Sigmoid colon (tissue), 7 donors: ENCODE measurements around the gene TBC1D21. TPM values are rescaled to one million over a fixed set of nuclear protein-coding genes. Genes with fewer than 3 reads are reported as not detected.

ENCODE experiments used
- DNase-seq: peaks from one replicate; pipeline ENCODE4 v3.0.0-alpha.2; 2019
- H3K27ac ChIP-seq, 4 donors: fragments of 200-600 bp; sonication (generic); one replicate each; pipeline ENCODE4 v1.5.1; 2016 to 2019; ENCODE audit warnings: mild to moderate bottlenecking in 1 of 4
- H3K27me3 ChIP-seq, 3 donors: fragments of 200-600 bp; sonication (generic); one replicate each; pipeline ENCODE4 v1.5.1; 2019; ENCODE audit warnings: mild to moderate bottlenecking in 1 of 3
- H3K36me3 ChIP-seq, 4 donors: fragments of 200-600 bp; sonication (generic); one replicate each; pipeline ENCODE4 v1.5.1; 2016 to 2019
- H3K4me1 ChIP-seq, 4 donors: fragments of 200-600 bp; sonication (generic); one replicate each; pipeline ENCODE4 v1.5.1; 2017 to 2019
- H3K4me3 ChIP-seq, 4 donors: fragments of 200-600 bp; sonication (generic); one replicate each; pipeline ENCODE4 v1.5.1; 2017 to 2019; ENCODE audit warnings: mild to moderate bottlenecking in 2 of 4, moderate library complexity in 1 of 4
- H3K9me3 ChIP-seq, 4 donors: fragments of 200-600 bp in 3 of 4; sonication (generic) in 3 of 4; one replicate each; pipeline versions ENCODE4 v1.5.1 to v1.6.1; 2013 to 2019
- CTCF ChIP-seq, 4 experiments: fragments of 450-650 bp in 3 of 4; fragments of 200-600 bp in 1 of 4; IDR thresholded peaks; one replicate each; pipeline ENCODE4 v1.5.1; 2016 to 2019; ENCODE audit warnings: antibody characterized with exemption in 4 of 4, mild to moderate bottlenecking in 3 of 4, moderate library complexity in 2 of 4
- EP300 ChIP-seq, 4 donors: sonication (generic); formaldehyde crosslinking; IDR thresholded peaks; one replicate each; pipeline ENCODE4 v1.6.1; 2017; ENCODE audit warnings: antibody characterized with exemption in 4 of 4
- POLR2A ChIP-seq, 2 donors: fragments of 450-650 bp; IDR thresholded peaks; one replicate each; pipeline ENCODE4 v1.6.1; 2016; ENCODE audit warnings: antibody characterized with exemption in 2 of 2, mild to moderate bottlenecking in 2 of 2, moderate library complexity in 2 of 2
- POLR2AphosphoS5 ChIP-seq, 4 donors: sonication (generic); formaldehyde crosslinking; IDR thresholded peaks; one replicate each; pipeline ENCODE4 v1.6.1; 2017; ENCODE audit warnings: antibody characterized with exemption in 4 of 4
- WGBS, 2 donors: extraction: QIAGEN DNeasy Blood & Tissue Kit; methylation state at CpG; one replicate each; pipeline ENCODE4 v1.1.7; 2013; 5-methylcytosine and 5-hydroxymethylcytosine counted together
- intact Hi-C: fragments of 100-400 bp; cut with DNase I; formaldehyde crosslinking; loops from one replicate; pipeline ENCODE4 v1.15.1; 2023
- polyA plus RNA-seq, 3 donors: library from polyadenylated mRNA; stranded (reverse); fragments of 200-250 nt; gene quantifications; one replicate each; pipeline ENCODE4 v1.2.3, GENCODE V29; 2013
- total RNA-seq, 4 donors: library from RNA; depleted of rRNA; stranded (reverse); fragments of >200 nt; gene quantifications; one replicate each; pipeline ENCODE4 v1.1.0, GENCODE V29; 2016
- donor health status: healthy with polysubstance abuse.
- donor health status: Bipolar disorder and iron deficiency.
- donor health status: healthy.

The TBC1D21 gene
- total and polyA plus RNA-seq, 7 donors, result not detected

DNA sequence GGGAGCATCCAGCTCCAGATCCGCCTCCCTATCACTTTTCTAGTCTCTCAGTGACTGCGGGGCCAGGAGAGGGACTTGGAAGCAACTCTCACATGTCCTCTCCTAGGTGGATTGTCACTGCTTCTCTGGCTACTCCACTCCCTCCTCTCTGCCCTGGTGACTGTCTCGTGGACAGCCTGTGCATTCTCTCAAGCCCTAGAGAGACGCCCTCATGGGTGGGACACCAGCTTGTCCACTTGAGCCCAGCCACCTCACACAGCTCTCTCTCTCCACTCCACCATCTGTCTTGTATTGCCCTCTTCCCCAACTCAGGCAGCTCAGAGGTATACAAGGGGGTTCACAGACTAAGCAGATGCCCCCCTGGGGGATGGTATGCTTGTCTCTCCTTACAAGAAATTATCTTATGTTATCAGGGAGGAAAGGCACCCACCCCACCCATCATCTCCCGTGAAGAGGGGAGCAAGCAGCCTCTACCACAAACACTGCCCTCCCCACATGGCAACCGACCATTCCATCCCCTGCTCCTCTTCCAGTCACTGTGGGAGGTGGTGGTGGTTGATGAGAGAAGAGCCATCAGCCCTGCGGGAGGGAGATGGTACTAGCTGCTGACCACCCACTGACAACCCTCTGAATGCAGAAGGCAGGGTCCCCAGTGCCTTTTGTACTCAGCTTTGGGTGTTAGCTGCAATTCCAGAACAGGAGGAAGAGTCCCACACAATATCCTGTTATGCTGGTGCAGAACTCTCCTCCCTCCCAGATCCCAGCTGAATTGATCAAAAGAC lies 37.3 kb downstream of the TBC1D21 start:
- Histone ChIP-seq H3K4me1 (no peaks in the 10 kb centered on the region), H3K27me3 (no peaks in the 10 kb centered on the region), H3K4me3 (no peak overlapping the region), H3K36me3 (no peaks in the 10 kb centered on the region), H3K27ac (no peak overlapping the region), H3K9me3 (no peaks in the 10 kb centered on the region)
- DNase-seq, result no peak
- WGBS, 2 donors, result 73 to 79% methylated on average over 7 of the region's 7 CpGs
- TF ChIP-seq CTCF (IDR thresholded peaks at IDR 0.05), result no peak
- TF ChIP-seq POLR2AphosphoS5 (IDR thresholded peaks at IDR 0.05), result no peak
- no peak for TF ChIP-seq POLR2A (IDR thresholded peaks at IDR 0.05)
- no peak for TF ChIP-seq EP300 (IDR thresholded peaks at IDR 0.05)
- intact Hi-C loops, result no loop called here

- intact Hi-C loops, result no loop called here
- Histone ChIP-seq H3K4me3 (no peak overlapping the region), H3K4me1 (no peaks in the 10 kb centered on the region), H3K27ac (no peak overlapping the region), H3K27me3 (no peaks in the 10 kb centered on the region), H3K36me3 (no peaks in the 10 kb centered on the region), H3K9me3 (no peaks in the 10 kb centered on the region)
- 77 to 85% methylated on average over 7 of the region's 7 CpGs for WGBS, 2 donors
- no peak for DNase-seq
- no peak for TF ChIP-seq POLR2AphosphoS5 (IDR thresholded peaks at IDR 0.05)
- TF ChIP-seq CTCF (IDR thresholded peaks at IDR 0.05), result no peak
- no peak for TF ChIP-seq EP300 (IDR thresholded peaks at IDR 0.05)
- TF ChIP-seq POLR2A (IDR thresholded peaks at IDR 0.05), result no peak
These were observed 38.7 kb downstream of the TBC1D21 start for GRCh38 chr15:73912030-73912596.

DNA sequence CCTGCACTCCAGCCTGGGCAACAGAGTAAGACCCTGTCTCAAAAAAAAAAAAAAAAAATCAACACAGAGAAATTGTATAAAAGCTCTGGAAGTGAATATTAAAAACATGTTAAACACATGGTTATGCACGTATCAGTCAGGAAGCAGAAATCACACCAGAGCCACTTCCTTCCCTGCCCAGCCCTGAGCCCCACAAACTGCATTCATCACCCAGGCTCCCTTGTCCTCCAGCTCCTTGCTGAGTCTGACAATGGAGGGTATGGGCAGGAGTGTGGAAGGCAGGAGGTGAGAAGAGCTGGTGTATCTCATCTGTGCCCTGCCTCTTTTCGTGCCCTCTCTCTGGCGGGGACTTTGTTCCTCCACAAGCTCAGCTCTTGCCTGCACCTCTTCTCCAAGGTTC lies 40.8 kb downstream of the TBC1D21 start:
- H3K36me3 ChIP-seq, result no peaks in the 10 kb centered on the region
- no peak overlapping the region for H3K27ac ChIP-seq
- DNase-seq, result no peak
- H3K27me3 ChIP-seq, result no peaks in the 10 kb centered on the region
- no peaks in the 10 kb centered on the region for H3K9me3 ChIP-seq
- 34 to 76% methylated on average over 3 of the region's 3 CpGs for WGBS, 2 donors
- intact Hi-C loops, result no loop called here
- H3K4me3 ChIP-seq, result no peak overlapping the region
- TF ChIP-seq EP300 (IDR thresholded peaks at IDR 0.05) (no peak), POLR2A (IDR thresholded peaks at IDR 0.05) (no peak), POLR2AphosphoS5 (IDR thresholded peaks at IDR 0.05) (no peak)
- H3K4me1 ChIP-seq, result no peaks in the 10 kb centered on the region

DNA sequence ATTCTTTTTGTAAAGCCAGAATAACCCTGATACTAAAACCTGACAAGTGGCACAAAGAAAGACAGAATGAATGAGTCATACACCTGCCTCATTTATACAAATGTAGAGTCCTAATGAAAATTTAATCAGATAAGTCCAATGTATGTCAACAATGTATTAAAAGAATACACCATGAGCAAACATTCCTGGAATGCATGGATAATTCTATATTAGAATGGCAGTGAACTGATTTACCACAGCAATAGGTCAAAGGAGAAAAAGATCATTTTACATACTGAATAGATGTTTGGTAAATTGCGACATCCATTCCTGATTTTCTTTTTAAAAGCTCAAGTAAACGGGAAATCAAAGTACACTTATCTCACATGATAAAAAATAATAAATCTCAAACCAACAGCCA lies 41.7 kb downstream of the TBC1D21 start:
- TF ChIP-seq CTCF (IDR thresholded peaks at IDR 0.05), result no peak
- no peak for TF ChIP-seq POLR2A (IDR thresholded peaks at IDR 0.05)
- no peak for TF ChIP-seq POLR2AphosphoS5 (IDR thresholded peaks at IDR 0.05)
- TF ChIP-seq EP300 (IDR thresholded peaks at IDR 0.05), result no peak
- intact Hi-C loops, result no loop called here
- no peaks in the 10 kb centered on the region for H3K27me3 ChIP-seq
- no peaks in the 10 kb centered on the region for H3K4me1 ChIP-seq
- DNase-seq, result no peak
- 69 to 85% methylated on average over 2 of the region's 2 CpGs for WGBS, 2 donors
- H3K27ac ChIP-seq, result no peak overlapping the region
- H3K36me3 ChIP-seq, result no peaks in the 10 kb centered on the region
- H3K9me3 ChIP-seq, result no peaks in the 10 kb centered on the region
- H3K4me3 ChIP-seq, result no peak overlapping the region

- no peak for DNase-seq
- Histone ChIP-seq H3K27ac (no peak overlapping the region), H3K4me3 (no peak overlapping the region), H3K9me3 (no peaks in the 10 kb centered on the region), H3K4me1 (peaks cover 0 to 24% (median 21%) of the 10 kb centered on the region in 4 donors), H3K27me3 (no peaks in the 10 kb centered on the region), H3K36me3 (no peaks in the 10 kb centered on the region)
- TF ChIP-seq POLR2AphosphoS5 (IDR thresholded peaks at IDR 0.05), result no peak
- no peak for TF ChIP-seq CTCF (IDR thresholded peaks at IDR 0.05)
- TF ChIP-seq POLR2A (IDR thresholded peaks at IDR 0.05), result no peak
- TF ChIP-seq EP300 (IDR thresholded peaks at IDR 0.05), result no peak
- intact Hi-C loops, result no loop called here
- WGBS, 2 donors, result 78 to 90% methylated on average over 3 of the region's 3 CpGs
These were observed 45.4 kb downstream of the TBC1D21 start for GRCh38 chr15:73918784-73919183.
